KMS-11 (cell line): ENCODE results near the gene USP49.

Experiments used
- H2AFZ ChIP-seq: fragments of 200-600 bp; sonication (generic); 2 replicates; pipeline ENCODE4 v1.6.1; 2016; ENCODE audit warnings: antibody characterized with exemption, mixed run types, low read depth
- H3K27ac ChIP-seq: fragments of 200-600 bp; sonication (generic); 2 replicates; pipeline ENCODE4 v1.6.1; 2016; ENCODE audit warnings: mild to moderate bottlenecking, mixed run types
- H3K27me3 ChIP-seq: fragments of 200-600 bp; sonication (generic); 2 replicates; pipeline ENCODE4 v1.6.1; 2017; ENCODE audit warnings: mild to moderate bottlenecking, low read depth, mixed run types, moderate library complexity; ENCODE audit not compliant: insufficient read depth
- H3K36me3 ChIP-seq: fragments of 200-600 bp; sonication (generic); 2 replicates; pipeline ENCODE4 v1.6.1; 2017; ENCODE audit warnings: mild to moderate bottlenecking, mixed run types; ENCODE audit not compliant: insufficient read depth
- H3K4me1 ChIP-seq: fragments of 200-600 bp; sonication (generic); 2 replicates; pipeline ENCODE4 v1.6.1; 2016; ENCODE audit warnings: mild to moderate bottlenecking, low read depth, mixed run types; ENCODE audit not compliant: poor library complexity, severe bottlenecking
- H3K4me2 ChIP-seq: fragments of 200-600 bp; sonication (generic); 2 replicates; pipeline ENCODE4 v1.7.0; 2016; ENCODE audit warnings: mild to moderate bottlenecking, mixed run types
- H3K4me3 ChIP-seq: fragments of 200-600 bp; sonication (generic); IDR thresholded peaks from 2 replicates; pipeline ENCODE4 v1.6.1; 2017; ENCODE audit warnings: low read depth, low read length, mixed read lengths; ENCODE audit not compliant: insufficient read depth
- H3K79me2 ChIP-seq: fragments of 200-600 bp; sonication (generic); 2 replicates; pipeline ENCODE4 v1.6.1; 2016; ENCODE audit warnings: low read depth, mixed run types; ENCODE audit not compliant: insufficient read depth
- H3K9ac ChIP-seq: fragments of 200-600 bp; sonication (generic); 2 replicates; pipeline ENCODE4 v1.6.1; 2016; ENCODE audit warnings: mild to moderate bottlenecking, mixed run types
- H4K20me1 ChIP-seq: fragments of 200-600 bp; sonication (generic); 2 replicates; pipeline ENCODE4 v1.6.1; 2016; ENCODE audit warnings: mild to moderate bottlenecking, mixed run types; ENCODE audit not compliant: insufficient read depth
- CTCF ChIP-seq: fragments of 200-600 bp; sonication (generic); conservative IDR thresholded peaks from 2 replicates; pipeline ENCODE4 v1.6.1; 2017; ENCODE audit warnings: low read depth, mild to moderate bottlenecking, antibody characterized with exemption, low read length, moderate library complexity, mixed read lengths

USP49 gene

GRCh38 chr6:41871691-41872090 is 23.5 kb downstream of the USP49 start:
- H3K4me2 ChIP-seq, result no peak overlapping the region
- no peak for TF ChIP-seq CTCF

DNA sequence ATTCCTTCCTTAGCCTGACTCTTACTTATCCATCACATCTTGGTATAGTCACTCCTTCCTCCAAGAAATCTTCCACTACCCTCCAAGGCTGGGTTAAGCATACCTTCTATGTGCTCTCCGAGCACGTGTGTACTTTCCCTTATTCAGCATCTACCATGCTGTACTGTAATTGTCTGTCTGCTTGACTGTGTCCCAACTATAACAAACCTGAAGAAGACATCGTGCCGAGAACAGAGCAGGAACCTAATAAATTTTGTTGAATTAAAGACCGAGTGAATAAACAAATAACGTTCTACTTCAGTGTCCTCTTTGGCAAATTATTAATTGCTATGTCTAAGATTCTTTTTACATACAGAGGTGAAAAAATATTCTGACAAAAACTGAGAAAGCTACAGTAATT is 35.8 kb downstream of the USP49 start:
- Histone ChIP-seq H3K4me1 (peaks cover 4% of the 10 kb centered on the region), H3K4me3 (no peak overlapping the region), H3K79me2 (no peaks in the 10 kb centered on the region), H3K9ac (no peak overlapping the region), H3K27ac (no peak overlapping the region), H3K4me2 (no peak overlapping the region), H4K20me1 (no peaks in the 10 kb centered on the region), H2AFZ (no peak overlapping the region), H3K36me3 (no peaks in the 10 kb centered on the region), H3K27me3 (no peaks in the 10 kb centered on the region)
- no peak for TF ChIP-seq CTCF

More at GRCh38 chr6:41871691-41872090, 23.5 kb downstream of the USP49 start:
- Histone ChIP-seq H3K36me3 (no peaks in the 10 kb centered on the region; the same call in 1 of the 2 replicates), H3K27me3 (no peaks in the 10 kb centered on the region), H3K79me2 (no peaks in the 10 kb centered on the region), H3K27ac (no peak overlapping the region), H3K4me3 (no peak overlapping the region), H3K9ac (no peak overlapping the region), H4K20me1 (no peaks in the 10 kb centered on the region), H2AFZ (no peak overlapping the region), H3K4me1 (peaks cover 9% of the 10 kb centered on the region)

DNA sequence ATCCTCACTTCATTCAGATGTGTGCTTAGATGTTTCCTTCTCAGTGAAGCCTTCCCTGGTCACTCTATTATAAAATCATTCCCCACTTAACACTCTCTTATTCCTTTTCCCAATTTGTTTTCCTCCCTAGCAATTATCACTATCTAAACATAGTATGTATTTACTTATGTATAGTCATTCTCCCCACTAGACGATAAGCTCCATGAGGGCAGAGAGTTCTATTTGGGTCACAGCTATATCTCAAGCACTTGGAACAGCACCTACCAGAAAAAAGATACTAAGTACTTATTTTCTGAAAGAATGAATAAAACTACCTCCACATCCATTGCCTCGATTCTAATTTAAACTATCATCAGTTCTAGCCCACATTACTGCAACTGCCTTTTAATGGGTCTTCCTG is 36.5 kb downstream of the USP49 start:
- Histone ChIP-seq H2AFZ (no peak overlapping the region), H3K27me3 (no peaks in the 10 kb centered on the region), H3K4me2 (no peak overlapping the region), H3K4me3 (no peak overlapping the region), H3K4me1 (peaks cover 4% of the 10 kb centered on the region), H3K36me3 (no peaks in the 10 kb centered on the region), H3K9ac (no peak overlapping the region), H4K20me1 (no peaks in the 10 kb centered on the region), H3K27ac (no peak overlapping the region), H3K79me2 (no peaks in the 10 kb centered on the region)
- no peak for TF ChIP-seq CTCF

DNA sequence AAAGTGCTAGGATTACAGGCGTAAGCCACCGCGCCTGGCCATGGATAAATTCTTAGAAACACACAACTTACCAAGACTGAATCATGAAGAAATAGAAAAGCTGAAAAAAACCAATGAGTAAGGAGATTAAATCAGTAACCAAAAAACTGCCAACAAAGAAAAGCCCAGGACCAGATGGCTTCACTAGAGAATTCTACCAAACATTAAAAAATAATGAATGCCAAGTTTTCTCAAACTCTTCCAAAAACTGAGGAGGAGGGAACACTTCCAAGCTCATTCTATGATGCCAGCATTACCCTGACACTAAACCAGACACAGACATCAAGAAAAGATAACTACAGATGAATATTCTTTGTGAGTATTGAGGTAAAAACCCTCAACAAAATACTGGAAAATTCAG is 44.3 kb downstream of the USP49 start:
- no peak for TF ChIP-seq CTCF
- no peaks in the 10 kb centered on the region for H3K4me1 ChIP-seq
- no peak overlapping the region for H3K9ac ChIP-seq
- H3K4me3 ChIP-seq, result no peak overlapping the region
- no peaks in the 10 kb centered on the region for H3K79me2 ChIP-seq
- no peaks in the 10 kb centered on the region for H3K27me3 ChIP-seq
- no peaks in the 10 kb centered on the region for H3K36me3 ChIP-seq
- no peak overlapping the region for H2AFZ ChIP-seq
- no peak overlapping the region for H3K27ac ChIP-seq
- H4K20me1 ChIP-seq, result no peaks in the 10 kb centered on the region
- H3K4me2 ChIP-seq, result no peak overlapping the region
